ENCODE data around the gene PRM1. TPM values are rescaled to one million over a fixed set of nuclear protein-coding genes. Genes with fewer than 3 reads are reported as not detected.

PRM1 gene
- total and polyA plus RNA-seq, 2 experiments from 2014 or later, result not detected

GRCh38 chr16:11326084-11326736 lies 45.1 kb upstream of the PRM1 start:
- Histone ChIP-seq H3K4me1 (ENCODE audit: insufficient read depth) (peaks cover 17% of the 10 kb centered on the region), H3K27ac (no peak overlapping the region), H3K36me3 (ENCODE audit: low read depth) (no peaks in the 10 kb centered on the region), H3K79me2 (ENCODE audit: insufficient read depth) (no peaks in the 10 kb centered on the region), H3K27me3 (replicated peaks; ENCODE audit: insufficient read depth) (no peaks in the 10 kb centered on the region), H3K4me3 (no peak overlapping the region), H3K9ac (no peak overlapping the region), H3K9me3 (ENCODE audit: low read depth) (no peaks in the 10 kb centered on the region), H2AFZ (no peak overlapping the region; the same call in 1 of the 2 replicates), H4K20me1 (ENCODE audit: insufficient read depth) (no peaks in the 10 kb centered on the region), H3K9me2 (ENCODE audit: insufficient read depth) (no peaks in the 10 kb centered on the region), H3F3A (ENCODE audit: insufficient read depth) (peaks cover 9% of the 10 kb centered on the region; the same call in 1 of the 2 replicates), H3K4me2 (ENCODE audit: unreplicated experiment) (no peak overlapping the region)
- TF ChIP-seq EZH2phosphoT487 (IDR thresholded peaks at IDR 0.05; ENCODE audit: insufficient read depth, low read depth) (no peak), EZH2 (IDR thresholded peaks at IDR 0.05; ENCODE audit: insufficient read depth, poor library complexity, severe bottlenecking) (no peak)
- DNase-seq, result peak; percentile 44
- in situ Hi-C loops (cut with MboI), result no loop called here
- 46 to 48% methylated on average over 9 of the region's 9 CpGs for WGBS, 2 experiments (ENCODE audit: low coverage in 1 of 2, low lambda C conversion rate in 2 of 2, missing lambda C conversion rate in 2 of 2)

GRCh38 chr16:11325404-11326083 lies 44.4 kb upstream of the PRM1 start:
- Histone ChIP-seq H3K36me3 (ENCODE audit: low read depth) (no peaks in the 10 kb centered on the region), H3K9ac (no peak overlapping the region), H4K20me1 (ENCODE audit: insufficient read depth) (no peaks in the 10 kb centered on the region), H3K27me3 (replicated peaks; ENCODE audit: insufficient read depth) (no peaks in the 10 kb centered on the region), H3K4me2 (ENCODE audit: unreplicated experiment) (no peak overlapping the region), H3F3A (ENCODE audit: insufficient read depth) (peaks cover 9% of the 10 kb centered on the region; the same call in 1 of the 2 replicates), H3K79me2 (ENCODE audit: insufficient read depth) (no peaks in the 10 kb centered on the region), H2AFZ (no peak overlapping the region), H3K9me2 (ENCODE audit: insufficient read depth) (no peaks in the 10 kb centered on the region), H3K27ac (no peak overlapping the region), H3K4me1 (ENCODE audit: insufficient read depth) (peaks cover 17% of the 10 kb centered on the region), H3K9me3 (ENCODE audit: low read depth) (no peaks in the 10 kb centered on the region), H3K4me3 (no peak overlapping the region)
- in situ Hi-C loops (cut with MboI), result no loop called here
- no peak for DNase-seq
- 85% methylated on average over 10 of the region's 10 CpGs for WGBS, 2 experiments (ENCODE audit: low coverage in 1 of 2, low lambda C conversion rate in 2 of 2, missing lambda C conversion rate in 2 of 2)
- TF ChIP-seq EZH2phosphoT487 (IDR thresholded peaks at IDR 0.05; ENCODE audit: insufficient read depth, low read depth) (no peak), EZH2 (IDR thresholded peaks at IDR 0.05; ENCODE audit: insufficient read depth, poor library complexity, severe bottlenecking) (no peak)

GRCh38 chr16:11323551-11324336 lies 42.6 kb upstream of the PRM1 start:
- Histone ChIP-seq H3K4me2 (ENCODE audit: unreplicated experiment) (no peak overlapping the region), H3K9me2 (ENCODE audit: insufficient read depth) (no peaks in the 10 kb centered on the region), H3K27me3 (replicated peaks; ENCODE audit: insufficient read depth) (no peaks in the 10 kb centered on the region), H3K4me1 (ENCODE audit: insufficient read depth) (peaks cover 8% of the 10 kb centered on the region), H3K36me3 (ENCODE audit: low read depth) (no peaks in the 10 kb centered on the region), H3K79me2 (ENCODE audit: insufficient read depth) (no peaks in the 10 kb centered on the region), H3K27ac (no peak overlapping the region), H3K4me3 (no peak overlapping the region), H3K9ac (no peak overlapping the region), H3F3A (ENCODE audit: insufficient read depth) (peaks cover 6% of the 10 kb centered on the region; the same call in 1 of the 2 replicates), H3K9me3 (ENCODE audit: low read depth) (no peaks in the 10 kb centered on the region), H2AFZ (no peak overlapping the region), H4K20me1 (ENCODE audit: insufficient read depth) (no peaks in the 10 kb centered on the region)
- DNase-seq, result no peak
- WGBS, 2 experiments (ENCODE audit: low coverage in 1 of 2, low lambda C conversion rate in 2 of 2, missing lambda C conversion rate in 2 of 2), result 91 to 94% methylated on average over 11 of the region's 11 CpGs
- in situ Hi-C loops (cut with MboI), result no loop called here
- no peak for TF ChIP-seq EZH2 (IDR thresholded peaks at IDR 0.05; ENCODE audit: insufficient read depth, poor library complexity, severe bottlenecking)
- TF ChIP-seq EZH2phosphoT487 (IDR thresholded peaks at IDR 0.05; ENCODE audit: insufficient read depth, low read depth), result no peak

- no peak overlapping the region for H3K4me3 ChIP-seq
- 0 out of 2 replicates have a peak, but pooled peaks cover under 1% of the 10 kb centered on the region for H3K4me1 ChIP-seq (ENCODE audit: insufficient read depth)
- no peaks in the 10 kb centered on the region for H3K79me2 ChIP-seq (ENCODE audit: insufficient read depth)
- H4K20me1 ChIP-seq (ENCODE audit: insufficient read depth), result no peaks in the 10 kb centered on the region
- DNase-seq, result no peak
- no peak overlapping the region for H3K4me2 ChIP-seq (ENCODE audit: unreplicated experiment)
- H2AFZ ChIP-seq, result no peak overlapping the region
- no peak overlapping the region for H3K9ac ChIP-seq
- H3K27me3 ChIP-seq (replicated peaks; ENCODE audit: insufficient read depth), result no peaks in the 10 kb centered on the region
- no peaks in the 10 kb centered on the region for H3K9me3 ChIP-seq (ENCODE audit: low read depth)
- in situ Hi-C loops (cut with MboI), result no loop called here
- no peak overlapping the region for H3K27ac ChIP-seq
- 61 to 66% methylated on average over 3 of the region's 3 CpGs for WGBS, 2 experiments (ENCODE audit: low coverage in 1 of 2, low lambda C conversion rate in 2 of 2, missing lambda C conversion rate in 2 of 2)
- H3K36me3 ChIP-seq (ENCODE audit: low read depth), result no peaks in the 10 kb centered on the region
- no peaks in the 10 kb centered on the region for H3F3A ChIP-seq (ENCODE audit: insufficient read depth)
- TF ChIP-seq EZH2 (IDR thresholded peaks at IDR 0.05; ENCODE audit: insufficient read depth, poor library complexity, severe bottlenecking), result no peak
- TF ChIP-seq EZH2phosphoT487 (IDR thresholded peaks at IDR 0.05; ENCODE audit: insufficient read depth, low read depth), result no peak
- H3K9me2 ChIP-seq (ENCODE audit: insufficient read depth), result no peaks in the 10 kb centered on the region
Measured at GRCh38 chr16:11322823-11323222, 41.7 kb upstream of the PRM1 start.
